HepG2 (cell line): ENCODE measurements around the gene ZBTB7B. TPM values are rescaled to one million over a fixed set of nuclear protein-coding genes. Genes with fewer than 3 reads are reported as not detected.

ENCODE experiments used
- GLMP ChIP-seq: sonication (generic); formaldehyde crosslinking; IDR thresholded peaks from 2 replicates; pipeline ENCODE4 v1.9.0; 2021; ENCODE audit warnings: missing genetic modification reagents, mild to moderate bottlenecking, borderline replicate concordance
- NCOA2 ChIP-seq: sonication (generic); formaldehyde crosslinking; IDR thresholded peaks from 2 replicates; pipeline ENCODE4 v1.8.0; 2022; ENCODE audit warnings: inconsistent platforms
- SIN3A ChIP-seq: IDR thresholded peaks from 2 replicates; pipeline ENCODE4 v1.6.1; 2011; ENCODE audit warnings: low read depth, mild to moderate bottlenecking, control low read depth, low read length, borderline replicate concordance
- SMAD1 ChIP-seq: sonication (generic); formaldehyde crosslinking; IDR thresholded peaks from 2 replicates; pipeline ENCODE4 v1.4.0; 2020; ENCODE audit warnings: missing genetic modification reagents, low read depth, mild to moderate bottlenecking, borderline replicate concordance
- TAF15 ChIP-seq: fragments of 200-400 bp; formaldehyde crosslinking; IDR thresholded peaks from one replicate; pipeline ENCODE4 v1.6.1; 2018; ENCODE audit warnings: mild to moderate bottlenecking, low read depth, low read length; ENCODE audit not compliant: poor library complexity, severe bottlenecking
- TEAD2 ChIP-seq: sonication (generic); formaldehyde crosslinking; IDR thresholded peaks from 2 replicates; pipeline ENCODE4 v1.9.0; 2021; ENCODE audit warnings: missing genetic modification reagents
- TGIF2 ChIP-seq: IDR thresholded peaks from 2 replicates; pipeline ENCODE4 v1.6.1; 2016; ENCODE audit warnings: control low read depth, missing compliant biosample characterization
- ZFP36 ChIP-seq: fragments of 150-350 bp; IDR thresholded peaks from 2 replicates; pipeline ENCODE4 v1.6.1; 2018; ENCODE audit warnings: borderline replicate concordance, low read length, low read depth; ENCODE audit not compliant: partially characterized antibody
- ZMYM3 ChIP-seq: sonication (generic); formaldehyde crosslinking; IDR thresholded peaks from 2 replicates; pipeline ENCODE4 v1.5.1; 2020; ENCODE audit warnings: mild to moderate bottlenecking, missing genetic modification reagents
- ZNF274 ChIP-seq: sonication (generic); formaldehyde crosslinking; IDR thresholded peaks from 2 replicates; pipeline ENCODE4 v1.5.1; 2020; ENCODE audit warnings: mild to moderate bottlenecking, missing genetic modification reagents
- ZNF460 ChIP-seq: sonication (generic); formaldehyde crosslinking; IDR thresholded peaks from 2 replicates; pipeline ENCODE4 v1.5.1; 2020; ENCODE audit warnings: missing genetic modification reagents, mild to moderate bottlenecking, borderline replicate concordance
- ZNF547 ChIP-seq: sonication (generic); formaldehyde crosslinking; IDR thresholded peaks from 2 replicates; pipeline ENCODE4 v1.5.1; 2020; ENCODE audit warnings: mild to moderate bottlenecking, missing genetic modification reagents
- ZNF709 ChIP-seq: sonication (generic); formaldehyde crosslinking; IDR thresholded peaks from 2 replicates; pipeline ENCODE4 v1.5.0; 2020; ENCODE audit warnings: mild to moderate bottlenecking, missing genetic modification reagents
- ZNF850 ChIP-seq: sonication (generic); formaldehyde crosslinking; conservative IDR thresholded peaks from 2 replicates; pipeline ENCODE4 v1.9.0; 2021; ENCODE audit warnings: mild to moderate bottlenecking, missing genetic modification reagents
- ZSCAN29 ChIP-seq: sonication (generic); formaldehyde crosslinking; conservative IDR thresholded peaks from 2 replicates; pipeline ENCODE4 v1.4.0; 2020; ENCODE audit warnings: mild to moderate bottlenecking, missing genetic modification reagents
- polyA plus RNA-seq, 8 experiments: library from polyadenylated mRNA; depleted of rRNA in 3 of 8; stranded (reverse) in 7 of 8; unstranded in 1 of 8; fragments of >200 nt; fragmentation: Illumina TruSeq in 4 of 8; extraction: Trizol in 4 of 8; gene quantifications; 2 replicates each; pipeline versions ENCODE4 v1.2.1 to v1.2.3, GENCODE V29; 2011 to 2016; ENCODE audit warnings: low read depth in 4 of 8, missing spikeins in 1 of 8, mixed read lengths in 1 of 8; ENCODE audit not compliant: insufficient read depth in 1 of 8
- total RNA-seq, 5 experiments: library from RNA; depleted of rRNA; stranded (reverse); fragments of >200 nt; fragmentation: Illumina TruSeq; extraction: Trizol; gene quantifications; 2 replicates each; pipeline ENCODE4 v1.2.3, GENCODE V29; 2016; ENCODE audit warnings: low read depth in 1 of 5
- TF ChIP-seq, protein P1 (sequence below): sonication (generic); formaldehyde crosslinking; IDR thresholded peaks from 2 replicates; pipeline ENCODE4 v1.5.1; 2020; ENCODE audit warnings: mild to moderate bottlenecking, missing genetic modification reagents, moderate library complexity
- TF ChIP-seq, protein P2 (sequence below): sonication (generic); formaldehyde crosslinking; IDR thresholded peaks from 2 replicates; pipeline ENCODE4 v1.4.0; 2020; ENCODE audit warnings: missing genetic modification reagents
- TF ChIP-seq, protein P3 (sequence below): sonication (generic); formaldehyde crosslinking; conservative IDR thresholded peaks from 2 replicates; pipeline ENCODE4 v1.8.0; 2022; ENCODE audit warnings: missing genetic modification reagents
- TF ChIP-seq, protein P4 (sequence below): sonication (generic); formaldehyde crosslinking; IDR thresholded peaks from 2 replicates; pipeline ENCODE4 v1.4.0; 2020; ENCODE audit warnings: missing genetic modification reagents

Gene ZBTB7B
- total and polyA plus RNA-seq, 2 of the 13 experiments (the other 11 are each of a cell fraction or from before 2014, with no cell fraction given), result 15.5 to 17.5 TPM

DNA sequence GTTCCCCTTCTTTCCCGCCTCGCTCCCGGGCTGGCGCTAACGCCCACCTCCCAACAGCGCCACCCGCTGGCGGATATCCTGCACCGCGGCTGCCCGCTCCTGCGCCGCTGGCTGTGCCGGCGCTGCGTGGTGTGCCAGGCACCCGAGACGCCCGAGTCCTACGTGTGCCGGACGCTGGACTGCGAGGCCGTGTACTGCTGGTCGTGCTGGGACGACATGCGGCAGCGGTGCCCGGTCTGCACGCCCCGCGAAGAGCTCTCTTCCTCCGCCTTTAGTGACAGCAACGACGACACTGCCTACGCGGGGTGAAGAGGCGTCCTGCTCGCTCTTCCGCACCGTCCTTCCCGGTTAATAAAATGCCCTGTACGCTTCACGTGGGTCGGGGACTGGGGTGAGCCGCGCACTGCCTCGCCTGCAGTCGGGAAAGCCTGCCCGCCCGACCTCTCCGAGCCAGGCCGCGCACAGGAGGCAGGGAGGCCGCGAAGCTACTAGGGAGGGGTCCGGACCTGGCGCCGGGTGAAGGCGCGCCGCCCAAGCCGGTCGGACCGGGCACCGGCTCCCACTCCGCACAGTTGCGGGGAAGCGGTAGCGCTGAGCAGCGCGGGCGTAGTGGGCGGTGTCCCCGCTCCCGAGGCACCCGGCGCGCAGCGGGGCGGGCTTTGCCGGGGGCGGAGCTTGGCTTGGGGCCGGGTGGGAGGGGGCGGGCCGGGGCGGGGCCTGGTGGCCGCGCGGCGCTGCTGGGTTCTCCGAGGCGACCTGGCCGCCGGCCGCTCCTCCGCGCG is 48.1 kb downstream of the ZBTB7B start, which contains the start of gene ADAM15 (continued):
- TF ChIP-seq, protein P1, sequence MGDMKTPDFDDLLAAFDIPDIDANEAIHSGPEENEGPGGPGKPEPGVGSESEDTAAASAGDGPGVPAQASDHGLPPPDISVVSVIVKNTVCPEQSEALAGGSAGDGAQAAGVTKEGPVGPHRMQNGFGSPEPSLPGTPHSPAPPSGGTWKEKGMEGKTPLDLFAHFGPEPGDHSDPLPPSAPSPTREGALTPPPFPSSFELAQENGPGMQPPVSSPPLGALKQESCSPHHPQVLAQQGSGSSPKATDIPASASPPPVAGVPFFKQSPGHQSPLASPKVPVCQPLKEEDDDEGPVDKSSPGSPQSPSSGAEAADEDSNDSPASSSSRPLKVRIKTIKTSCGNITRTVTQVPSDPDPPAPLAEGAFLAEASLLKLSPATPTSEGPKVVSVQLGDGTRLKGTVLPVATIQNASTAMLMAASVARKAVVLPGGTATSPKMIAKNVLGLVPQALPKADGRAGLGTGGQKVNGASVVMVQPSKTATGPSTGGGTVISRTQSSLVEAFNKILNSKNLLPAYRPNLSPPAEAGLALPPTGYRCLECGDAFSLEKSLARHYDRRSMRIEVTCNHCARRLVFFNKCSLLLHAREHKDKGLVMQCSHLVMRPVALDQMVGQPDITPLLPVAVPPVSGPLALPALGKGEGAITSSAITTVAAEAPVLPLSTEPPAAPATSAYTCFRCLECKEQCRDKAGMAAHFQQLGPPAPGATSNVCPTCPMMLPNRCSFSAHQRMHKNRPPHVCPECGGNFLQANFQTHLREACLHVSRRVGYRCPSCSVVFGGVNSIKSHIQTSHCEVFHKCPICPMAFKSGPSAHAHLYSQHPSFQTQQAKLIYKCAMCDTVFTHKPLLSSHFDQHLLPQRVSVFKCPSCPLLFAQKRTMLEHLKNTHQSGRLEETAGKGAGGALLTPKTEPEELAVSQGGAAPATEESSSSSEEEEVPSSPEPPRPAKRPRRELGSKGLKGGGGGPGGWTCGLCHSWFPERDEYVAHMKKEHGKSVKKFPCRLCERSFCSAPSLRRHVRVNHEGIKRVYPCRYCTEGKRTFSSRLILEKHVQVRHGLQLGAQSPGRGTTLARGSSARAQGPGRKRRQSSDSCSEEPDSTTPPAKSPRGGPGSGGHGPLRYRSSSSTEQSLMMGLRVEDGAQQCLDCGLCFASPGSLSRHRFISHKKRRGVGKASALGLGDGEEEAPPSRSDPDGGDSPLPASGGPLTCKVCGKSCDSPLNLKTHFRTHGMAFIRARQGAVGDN, result peak; percentile 99
- no peak for TF ChIP-seq TEAD2 (CRISPR knock-in tag)
- TF ChIP-seq SMAD1 (CRISPR knock-in tag), result peak; percentile 89; the same call in 1 of the 2 replicates
- TF ChIP-seq, protein P2, sequence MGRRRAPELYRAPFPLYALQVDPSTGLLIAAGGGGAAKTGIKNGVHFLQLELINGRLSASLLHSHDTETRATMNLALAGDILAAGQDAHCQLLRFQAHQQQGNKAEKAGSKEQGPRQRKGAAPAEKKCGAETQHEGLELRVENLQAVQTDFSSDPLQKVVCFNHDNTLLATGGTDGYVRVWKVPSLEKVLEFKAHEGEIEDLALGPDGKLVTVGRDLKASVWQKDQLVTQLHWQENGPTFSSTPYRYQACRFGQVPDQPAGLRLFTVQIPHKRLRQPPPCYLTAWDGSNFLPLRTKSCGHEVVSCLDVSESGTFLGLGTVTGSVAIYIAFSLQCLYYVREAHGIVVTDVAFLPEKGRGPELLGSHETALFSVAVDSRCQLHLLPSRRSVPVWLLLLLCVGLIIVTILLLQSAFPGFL (CRISPR knock-in tag), result no peak
- no peak for TF ChIP-seq TAF15
- 0 out of 2 replicates have a peak, but pooled peaks have one; percentile 38 for TF ChIP-seq SIN3A
- TF ChIP-seq, protein P3, sequence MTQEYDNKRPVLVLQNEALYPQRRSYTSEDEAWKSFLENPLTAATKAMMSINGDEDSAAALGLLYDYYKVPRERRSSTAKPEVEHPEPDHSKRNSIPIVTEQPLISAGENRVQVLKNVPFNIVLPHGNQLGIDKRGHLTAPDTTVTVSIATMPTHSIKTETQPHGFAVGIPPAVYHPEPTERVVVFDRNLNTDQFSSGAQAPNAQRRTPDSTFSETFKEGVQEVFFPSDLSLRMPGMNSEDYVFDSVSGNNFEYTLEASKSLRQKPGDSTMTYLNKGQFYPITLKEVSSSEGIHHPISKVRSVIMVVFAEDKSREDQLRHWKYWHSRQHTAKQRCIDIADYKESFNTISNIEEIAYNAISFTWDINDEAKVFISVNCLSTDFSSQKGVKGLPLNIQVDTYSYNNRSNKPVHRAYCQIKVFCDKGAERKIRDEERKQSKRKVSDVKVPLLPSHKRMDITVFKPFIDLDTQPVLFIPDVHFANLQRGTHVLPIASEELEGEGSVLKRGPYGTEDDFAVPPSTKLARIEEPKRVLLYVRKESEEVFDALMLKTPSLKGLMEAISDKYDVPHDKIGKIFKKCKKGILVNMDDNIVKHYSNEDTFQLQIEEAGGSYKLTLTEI (CRISPR knock-in tag), result no peak
- peak; percentile 96 for TF ChIP-seq ZNF274 (CRISPR knock-in tag)
- no peak for TF ChIP-seq ZSCAN29 (CRISPR knock-in tag)
- TF ChIP-seq ZNF547 (CRISPR knock-in tag), result peak; percentile 81; the same call in 1 of the 2 replicates
- no peak for TF ChIP-seq GLMP
- TF ChIP-seq ZNF460 (CRISPR knock-in tag), result no peak; the same call in 1 of the 2 replicates
- no peak for TF ChIP-seq ZNF850
- TF ChIP-seq NCOA2 (CRISPR knock-in tag), result no peak
- peak; percentile 57; the same call in 1 of the 2 replicates for TF ChIP-seq ZMYM3 (CRISPR knock-in tag)
- TF ChIP-seq, protein P4, sequence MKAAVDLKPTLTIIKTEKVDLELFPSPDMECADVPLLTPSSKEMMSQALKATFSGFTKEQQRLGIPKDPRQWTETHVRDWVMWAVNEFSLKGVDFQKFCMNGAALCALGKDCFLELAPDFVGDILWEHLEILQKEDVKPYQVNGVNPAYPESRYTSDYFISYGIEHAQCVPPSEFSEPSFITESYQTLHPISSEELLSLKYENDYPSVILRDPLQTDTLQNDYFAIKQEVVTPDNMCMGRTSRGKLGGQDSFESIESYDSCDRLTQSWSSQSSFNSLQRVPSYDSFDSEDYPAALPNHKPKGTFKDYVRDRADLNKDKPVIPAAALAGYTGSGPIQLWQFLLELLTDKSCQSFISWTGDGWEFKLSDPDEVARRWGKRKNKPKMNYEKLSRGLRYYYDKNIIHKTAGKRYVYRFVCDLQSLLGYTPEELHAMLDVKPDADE (CRISPR knock-in tag), result no peak
- TF ChIP-seq ZFP36, result no peak
- peak; percentile 95 for TF ChIP-seq ZNF709 (CRISPR knock-in tag)
- TF ChIP-seq TGIF2, result peak; percentile 93
